ENCODE data around the gene WWC2.

Gene WWC2

GRCh38 chr4:183200453-183200852 is 101.4 kb downstream of the WWC2 start:
- DNase-seq (ENCODE audit: low read depth in 1 of 2, low spot score in 1 of 2): no peak

DNA sequence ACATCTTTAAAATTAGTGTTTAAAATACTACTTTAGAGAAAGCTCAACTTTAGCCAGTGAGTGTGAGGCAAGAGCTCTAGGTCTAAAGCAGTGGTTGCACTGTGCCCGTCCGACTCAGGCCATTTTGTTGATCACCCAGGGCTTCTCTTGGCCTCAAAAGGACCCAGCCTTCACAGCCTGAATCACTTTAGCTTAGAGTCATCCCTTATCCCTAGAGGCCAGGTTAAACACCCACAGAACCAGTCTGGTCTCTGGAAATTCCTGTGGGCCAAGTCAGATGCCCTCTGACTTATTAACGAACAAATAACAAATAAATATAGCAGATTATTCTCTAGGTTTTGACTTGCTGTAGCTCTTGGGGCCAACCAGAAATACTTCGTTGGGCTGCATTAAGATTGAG is 102.3 kb downstream of the WWC2 start:
- DNase-seq (ENCODE audit: low read depth in 1 of 2, low spot score in 1 of 2): no peak

GRCh38 chr4:183202523-183202922 is 103.5 kb downstream of the WWC2 start:
- no peak for DNase-seq (ENCODE audit: low read depth in 1 of 2, low spot score in 1 of 2)

DNA sequence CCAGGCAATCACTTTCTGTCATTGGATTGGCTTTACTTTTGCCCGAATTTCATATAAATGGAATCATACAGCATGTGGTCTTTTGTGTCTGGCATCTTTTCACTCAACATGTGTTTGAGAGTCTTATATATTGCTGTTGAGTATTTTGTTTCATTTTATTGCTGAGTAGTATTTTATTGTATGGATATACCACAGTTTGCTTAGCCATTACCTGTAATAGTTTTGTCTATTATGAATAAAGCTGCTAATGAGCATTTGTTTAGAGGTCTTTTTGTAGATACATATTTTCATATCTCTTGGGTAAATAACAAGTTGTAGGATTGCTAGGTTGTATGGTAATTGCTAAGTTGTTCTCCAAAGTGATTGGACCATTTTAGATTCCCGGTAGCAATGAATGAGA is 105.7 kb downstream of the WWC2 start:
- DNase-seq (ENCODE audit: low read depth in 1 of 2, low spot score in 1 of 2): no peak

DNA sequence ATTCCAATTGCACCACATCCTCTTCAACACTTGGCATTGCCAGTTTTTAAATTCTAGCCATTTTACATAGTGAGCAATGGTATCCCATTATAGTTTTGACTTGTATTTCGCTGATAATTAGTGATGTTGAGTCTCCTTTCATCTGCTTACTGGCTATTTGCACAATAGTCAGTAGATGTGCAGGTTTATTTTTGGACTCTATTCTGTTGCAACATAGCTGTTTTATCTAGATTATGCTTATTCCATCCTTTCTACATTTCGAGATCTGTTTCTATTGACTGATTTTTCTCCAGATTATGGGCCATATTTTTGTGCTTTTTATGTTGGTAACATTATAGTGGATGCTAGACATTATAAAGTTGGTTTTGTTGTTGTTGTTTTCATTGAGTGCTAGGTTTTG is 106.1 kb downstream of the WWC2 start:
- DNase-seq (ENCODE audit: low read depth in 1 of 2, low spot score in 1 of 2): no peak

DNA sequence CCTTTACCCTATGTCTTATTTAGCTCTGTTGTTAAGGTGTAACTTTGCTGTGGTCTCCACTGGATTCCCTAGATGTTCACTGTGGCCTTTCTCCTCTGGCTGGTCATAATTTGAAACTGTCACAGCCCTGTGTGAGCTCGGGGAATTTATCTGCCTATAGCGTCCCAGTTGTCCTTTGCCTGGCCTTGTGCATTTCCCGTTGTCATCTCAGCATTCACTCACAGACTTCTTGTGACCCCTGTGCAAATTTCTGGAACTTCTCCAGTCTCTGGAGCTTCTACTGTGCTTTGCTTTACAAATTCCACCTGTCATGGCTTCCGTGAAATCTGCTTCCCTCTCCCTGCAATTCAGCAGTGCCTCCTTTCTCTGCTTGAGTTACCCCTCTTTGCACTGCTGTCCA is 106.7 kb downstream of the WWC2 start:
- DNase-seq (ENCODE audit: low read depth in 1 of 2, low spot score in 1 of 2): no peak

DNA sequence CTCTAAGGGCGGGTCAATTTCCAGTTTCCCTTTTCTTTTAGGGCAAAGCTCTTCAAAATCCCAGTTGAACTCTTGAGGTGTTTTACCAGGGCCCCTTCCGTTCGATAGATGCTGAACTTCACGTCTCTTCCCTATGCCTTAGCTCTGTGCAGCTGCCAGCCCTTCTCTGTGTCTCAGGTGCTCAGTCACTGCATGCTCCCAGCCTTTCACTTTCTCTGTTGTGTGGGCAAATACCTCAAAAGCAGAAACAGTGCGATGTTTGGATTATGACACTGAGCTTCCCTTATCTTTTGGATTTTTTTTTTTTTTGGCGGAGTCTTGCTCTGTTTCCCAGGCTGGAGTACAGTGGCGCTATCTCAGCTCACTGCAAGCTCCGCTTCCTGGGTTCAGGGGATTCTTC is 112.5 kb downstream of the WWC2 start:
- DNase-seq (ENCODE audit: low read depth in 1 of 2, low spot score in 1 of 2): no peak

GRCh38 chr4:183213996-183214395 is 114.9 kb downstream of the WWC2 start:
- DNase-seq (ENCODE audit: low read depth in 1 of 2, low spot score in 1 of 2): no peak

- DNase-seq (ENCODE audit: low read depth in 1 of 2, low spot score in 1 of 2): no peak
Measured at GRCh38 chr4:183214912-183215488, 115.9 kb downstream of the WWC2 start.

- no peak for DNase-seq (ENCODE audit: low read depth in 1 of 2, low spot score in 1 of 2)
Measured at GRCh38 chr4:183220236-183220635, 121.2 kb downstream of the WWC2 start.

DNA sequence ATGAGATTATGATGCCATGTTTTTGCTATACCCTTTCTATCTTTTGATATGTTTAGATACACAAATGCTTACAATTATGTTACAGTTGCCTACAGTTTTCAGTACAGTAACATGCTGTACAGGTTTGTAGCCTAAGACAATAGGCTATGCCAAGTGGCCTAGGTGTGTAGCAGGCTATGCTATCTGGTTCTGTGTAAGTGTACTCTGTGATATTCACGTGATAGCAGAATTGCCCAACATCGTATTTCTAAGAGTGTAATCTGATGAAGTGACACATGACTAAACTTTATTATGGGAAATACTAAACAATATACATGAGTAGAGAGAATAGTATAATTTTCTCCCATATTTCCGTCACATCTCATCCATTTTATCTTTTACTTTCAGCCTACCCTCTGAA is 124.0 kb downstream of the WWC2 start:
- no peak for DNase-seq (ENCODE audit: low read depth in 1 of 2, low spot score in 1 of 2)

GRCh38 chr4:183229397-183229796 is 130.3 kb downstream of the WWC2 start:
- no peak for DNase-seq (ENCODE audit: low read depth in 1 of 2, low spot score in 1 of 2)

DNA sequence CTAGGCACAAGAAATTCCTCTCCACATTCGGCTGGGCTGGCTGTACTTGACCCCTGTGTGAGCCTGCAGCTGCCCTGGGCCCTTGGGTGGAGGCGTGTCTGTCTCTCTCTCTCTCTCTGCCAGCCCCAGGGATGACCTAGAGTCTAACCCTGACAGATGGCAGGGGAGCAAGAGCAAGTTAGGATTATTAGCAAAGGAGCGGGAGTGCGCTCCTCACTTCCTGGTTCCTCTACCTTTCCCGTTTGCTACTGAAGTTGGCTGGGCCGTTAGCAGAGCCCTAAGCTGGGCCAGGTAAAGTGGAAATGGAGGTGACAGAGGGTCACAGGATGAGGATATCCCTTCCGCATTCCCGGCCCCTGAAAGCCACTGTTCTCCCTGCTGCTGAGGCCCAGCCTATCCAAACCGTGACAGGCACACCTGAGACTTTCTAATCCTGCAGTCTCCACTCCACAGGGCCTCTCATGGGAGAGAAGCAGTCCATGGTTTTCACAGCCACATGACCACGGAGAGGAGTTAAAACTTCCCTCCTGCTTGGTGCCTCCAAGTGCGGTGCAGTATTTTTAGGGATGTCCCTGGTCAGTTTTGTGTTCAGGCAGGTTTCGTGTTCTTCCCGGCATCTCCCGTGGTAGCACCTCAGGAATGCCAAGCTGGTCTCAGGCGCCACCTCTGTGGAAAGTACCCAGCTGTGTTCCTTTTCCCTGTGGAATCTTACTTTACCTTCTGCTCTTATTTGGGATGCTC is 141.7 kb downstream of the WWC2 start:
- DNase-seq (ENCODE audit: low read depth in 1 of 2, low spot score in 1 of 2): no peak

GRCh38 chr4:183241322-183241640 is 142.2 kb downstream of the WWC2 start:
- no peak for DNase-seq (ENCODE audit: low read depth in 1 of 2, low spot score in 1 of 2)

- DNase-seq (ENCODE audit: low read depth in 1 of 2, low spot score in 1 of 2): no peak
Measured at GRCh38 chr4:183241721-183242151, 142.7 kb downstream of the WWC2 start.

DNA sequence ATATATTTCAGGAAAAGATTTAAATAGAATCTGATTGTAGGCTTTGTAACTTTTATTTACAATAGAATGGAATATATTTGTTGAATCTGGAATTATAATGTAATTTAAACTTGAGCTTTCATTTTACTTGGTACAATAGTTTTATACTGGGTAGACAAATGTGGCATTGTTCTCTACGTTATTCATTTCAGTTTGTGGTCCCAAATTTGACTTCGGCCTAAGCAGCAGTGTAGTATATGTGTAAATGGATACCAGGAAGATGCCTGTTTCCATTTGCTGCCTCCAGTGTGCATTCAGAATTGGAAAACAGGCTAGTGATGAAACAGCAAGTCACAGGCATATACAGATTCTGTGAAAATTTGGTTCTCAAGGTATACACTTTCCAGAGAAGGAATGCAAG is 143.2 kb downstream of the WWC2 start:
- no peak for DNase-seq (ENCODE audit: low read depth in 1 of 2, low spot score in 1 of 2)

- DNase-seq (ENCODE audit: low read depth in 1 of 2, low spot score in 1 of 2): no peak
Measured at GRCh38 chr4:183244019-183244418, 145.0 kb downstream of the WWC2 start.

DNA sequence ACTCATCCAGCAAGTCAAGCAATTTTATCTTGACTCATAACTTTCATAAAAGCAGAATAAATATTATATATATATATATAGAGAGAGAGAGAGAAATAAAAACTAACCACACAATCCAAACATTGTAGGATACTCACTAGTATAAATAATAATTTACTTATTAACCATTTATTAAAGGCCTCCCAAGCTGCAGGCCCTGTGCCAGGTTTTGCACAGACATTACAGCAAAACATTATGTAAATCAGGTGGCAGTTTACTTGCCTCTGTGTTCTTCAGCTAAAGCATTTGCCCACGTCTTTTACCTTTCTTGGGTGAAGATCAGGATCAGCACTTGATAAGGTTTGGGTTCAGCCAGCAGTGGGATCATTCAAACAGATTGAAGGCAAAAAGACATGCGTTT is 145.4 kb downstream of the WWC2 start:
- DNase-seq (ENCODE audit: low read depth in 1 of 2, low spot score in 1 of 2): no peak

GRCh38 chr4:183248201-183248600 is 149.1 kb downstream of the WWC2 start:
- DNase-seq (ENCODE audit: low read depth in 1 of 2, low spot score in 1 of 2): no peak

DNA sequence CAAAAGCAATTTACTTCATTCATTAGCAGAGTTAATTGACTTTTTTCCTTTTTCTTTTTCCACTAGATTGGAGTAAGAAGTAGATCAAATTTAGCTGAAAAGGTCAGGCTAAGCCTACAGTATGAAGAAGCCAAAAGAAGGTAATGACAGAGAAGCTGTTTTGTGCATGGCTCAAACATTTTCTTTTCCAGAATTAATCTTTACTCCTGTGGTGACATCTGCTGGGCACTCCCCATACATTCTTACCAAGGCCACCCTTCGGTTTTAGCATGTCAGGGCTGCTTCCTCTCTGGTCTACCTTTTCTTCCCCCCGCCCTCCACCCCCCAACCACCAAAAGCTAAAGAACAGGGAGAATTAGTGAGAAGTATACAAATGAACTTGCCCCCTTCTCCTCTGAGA is 150.8 kb downstream of the WWC2 start:
- DNase-seq (ENCODE audit: low read depth in 1 of 2, low spot score in 1 of 2): no peak

DNA sequence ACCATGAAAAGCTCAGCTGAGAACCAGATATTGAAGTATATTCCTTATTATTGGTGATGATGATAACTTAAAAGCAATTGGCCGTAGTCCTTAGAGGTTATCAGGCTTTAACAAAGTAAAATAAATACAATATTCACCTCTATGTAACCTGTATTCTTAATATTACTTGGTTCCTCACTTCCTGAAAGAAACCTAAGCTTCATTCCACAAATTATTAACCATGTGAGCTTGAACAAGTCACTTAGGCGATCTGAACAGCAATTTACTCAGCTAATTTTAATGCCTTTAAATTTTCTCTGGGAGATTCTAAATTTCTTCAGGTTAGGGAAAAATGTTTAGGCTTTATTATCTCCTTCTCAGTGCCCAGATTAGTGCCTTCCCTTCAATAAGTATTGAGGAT is 151.8 kb downstream of the WWC2 start:
- DNase-seq (ENCODE audit: low read depth in 1 of 2, low spot score in 1 of 2): no peak

GRCh38 chr4:183252959-183253358 is 153.9 kb downstream of the WWC2 start:
- no peak for DNase-seq (ENCODE audit: low read depth in 1 of 2, low spot score in 1 of 2)

- DNase-seq (ENCODE audit: low read depth in 1 of 2, low spot score in 1 of 2): no peak
Measured at GRCh38 chr4:183253451-183253850, 154.4 kb downstream of the WWC2 start.
